GM19351 (cell line): ENCODE measurements around the gene CYSTM1.
A peak's percentile ranks its signal among the peaks of the same experiment; 100 is the strongest.

Experiments used
- ATAC-seq: cut with Tn5 transposase; IDR thresholded peaks from one replicate; pipeline ENCODE4 v1.9.1; 2021; ENCODE audit warnings: mild to moderate bottlenecking, moderate library complexity; ENCODE audit not compliant: unreplicated experiment

Gene CYSTM1

GRCh38 chr5:140232731-140233130, 57.7 kb downstream of the CYSTM1 start:
- ATAC-seq: no peak

GRCh38 chr5:140234377-140234989, 59.5 kb downstream of the CYSTM1 start:
- no peak for ATAC-seq

- ATAC-seq: no peak
Measured at GRCh38 chr5:140235791-140236551, 61.0 kb downstream of the CYSTM1 start.

GRCh38 chr5:140236891-140237598, 62.1 kb downstream of the CYSTM1 start:
- no peak for ATAC-seq

GRCh38 chr5:140238756-140239155, 63.8 kb downstream of the CYSTM1 start:
- no peak for ATAC-seq

GRCh38 chr5:140239461-140239860, 64.5 kb downstream of the CYSTM1 start:
- ATAC-seq: no peak

GRCh38 chr5:140239939-140240700, 65.1 kb downstream of the CYSTM1 start:
- peak; percentile 65 for ATAC-seq

GRCh38 chr5:140240987-140241706, 66.2 kb downstream of the CYSTM1 start:
- no peak for ATAC-seq

GRCh38 chr5:140242099-140242498, 67.1 kb downstream of the CYSTM1 start:
- no peak for ATAC-seq

- ATAC-seq: no peak
Measured at GRCh38 chr5:140242890-140243585, 68.0 kb downstream of the CYSTM1 start.

GRCh38 chr5:140243706-140244250, 68.8 kb downstream of the CYSTM1 start:
- no peak for ATAC-seq

- peak; percentile 79 for ATAC-seq
Measured at GRCh38 chr5:140244525-140245025, 69.6 kb downstream of the CYSTM1 start.

- ATAC-seq: no peak
Measured at GRCh38 chr5:140245341-140245740, 70.4 kb downstream of the CYSTM1 start.

- no peak for ATAC-seq
Measured at GRCh38 chr5:140245926-140246325, 70.9 kb downstream of the CYSTM1 start.

GRCh38 chr5:140246378-140247122, 71.6 kb downstream of the CYSTM1 start:
- no peak for ATAC-seq

- ATAC-seq: no peak
Measured at GRCh38 chr5:140248414-140248813, 73.4 kb downstream of the CYSTM1 start.

GRCh38 chr5:140249536-140249935, 74.5 kb downstream of the CYSTM1 start:
- ATAC-seq: no peak

- ATAC-seq: no peak
Measured at GRCh38 chr5:140250386-140250785, 75.4 kb downstream of the CYSTM1 start.

- ATAC-seq: peak; percentile 75
Measured at GRCh38 chr5:140251527-140251973, 76.6 kb downstream of the CYSTM1 start.
